HEK293 (cell line): ENCODE results near the gene CLDN18.

ENCODE experiments used
- CTCF ChIA-PET: fragments of 350-600 bp; formaldehyde crosslinking; extraction: SDS; loops from one replicate; lab custom pipeline; 2021; ENCODE audit warnings: antibody characterized with exemption; lab: Yijun Ruan, JAX
- POLR2A ChIA-PET: fragments of 300-600 bp; formaldehyde crosslinking; extraction: SDS; loops from one replicate; lab custom pipeline; 2020; ENCODE audit warnings: antibody characterized with exemption, inconsistent platforms; lab: Yijun Ruan, JAX
- H3K27ac ChIP-seq: fragments of 200-500 bp; sonication (Bioruptor generic); 2 replicates; pipeline ENCODE4 v1.5.1; 2014; ENCODE audit warnings: low read depth, low read length, control low read depth, inconsistent platforms; ENCODE audit errors: extremely low read depth
- H3K36me3 ChIP-seq, 2 experiments: fragments of 200-500 bp in 1 of 2; sonication (Bioruptor generic) in 1 of 2; 1 replicate in 1 of 2; 2 replicates in 1 of 2; pipeline ENCODE4 v1.5.1; 2014 to 2017; ENCODE audit warnings: inconsistent platforms in 2 of 2, low read length in 2 of 2; ENCODE audit not compliant: control insufficient read depth in 2 of 2, insufficient read depth in 1 of 2
- H3K4me1 ChIP-seq: fragments of 200-500 bp; sonication (Bioruptor generic); 2 replicates; pipeline ENCODE4 v1.5.1; 2014; ENCODE audit warnings: mild to moderate bottlenecking, low read length, inconsistent platforms; ENCODE audit not compliant: control insufficient read depth, insufficient read depth
- H3K4me3 ChIP-seq: 2 replicates; pipeline ENCODE4 v1.5.1; 2011; ENCODE audit warnings: low read depth, mild to moderate bottlenecking, control low read depth, low read length, moderate library complexity
- H3K9me3 ChIP-seq: fragments of 200-500 bp; sonication (Bioruptor generic); 2 replicates; pipeline ENCODE4 v1.5.1; 2014; ENCODE audit warnings: low read depth, low read length, inconsistent platforms; ENCODE audit not compliant: control insufficient read depth, insufficient read depth
- GLIS1 ChIP-seq: fragments of 450-650 bp; formaldehyde crosslinking; IDR thresholded peaks from 2 replicates; pipeline ENCODE4 v1.5.1; 2016; ENCODE audit warnings: missing biosample characterization, missing genetic modification characterization
- HOXA7 ChIP-seq: sonication (generic); formaldehyde crosslinking; IDR thresholded peaks from 2 replicates; pipeline ENCODE4 v1.8.1; 2022; ENCODE audit warnings: missing genetic modification reagents, borderline replicate concordance
- PBX3 ChIP-seq: sonication (generic); formaldehyde crosslinking; IDR thresholded peaks from 2 replicates; pipeline ENCODE4 v1.8.1; 2022; ENCODE audit warnings: mild to moderate bottlenecking, moderate library complexity, missing genetic modification reagents
- ZBTB1 ChIP-seq: fragments of 450-650 bp; formaldehyde crosslinking; IDR thresholded peaks from 2 replicates; pipeline ENCODE4 v1.5.1; 2016; ENCODE audit warnings: missing biosample characterization, missing genetic modification characterization
- ZIC2 ChIP-seq: fragments of 450-650 bp; formaldehyde crosslinking; IDR thresholded peaks from 2 replicates; pipeline ENCODE4 v1.5.1; 2016; ENCODE audit warnings: missing biosample characterization, missing genetic modification characterization
- ZNF10 ChIP-seq: fragments of 450-650 bp; formaldehyde crosslinking; IDR thresholded peaks from 2 replicates; pipeline ENCODE4 v1.5.1; 2017; ENCODE audit warnings: missing biosample characterization, missing genetic modification characterization
- ZNF114 ChIP-seq: fragments of 450-650 bp; formaldehyde crosslinking; IDR thresholded peaks from 2 replicates; pipeline ENCODE4 v1.5.0; 2017; ENCODE audit warnings: missing biosample characterization, missing genetic modification characterization
- ZNF155 ChIP-seq: fragments of 450-650 bp; formaldehyde crosslinking; IDR thresholded peaks from 2 replicates; pipeline ENCODE4 v1.5.1; 2016; ENCODE audit warnings: missing biosample characterization, missing genetic modification characterization
- ZNF23 ChIP-seq: fragments of 450-650 bp; formaldehyde crosslinking; IDR thresholded peaks from 2 replicates; pipeline ENCODE4 v1.5.1; 2016; ENCODE audit warnings: missing biosample characterization, missing genetic modification characterization, borderline replicate concordance
- ZNF37A ChIP-seq: fragments of 450-650 bp; IDR thresholded peaks from 2 replicates; pipeline ENCODE4 v1.5.1; 2018; ENCODE audit warnings: missing biosample characterization, missing genetic modification characterization
- ZNF416 ChIP-seq: fragments of 450-650 bp; formaldehyde crosslinking; IDR thresholded peaks from 2 replicates; pipeline ENCODE4 v1.5.1; 2016; ENCODE audit warnings: missing biosample characterization, missing genetic modification characterization
- ZNF558 ChIP-seq: fragments of 450-650 bp; formaldehyde crosslinking; IDR thresholded peaks from 2 replicates; pipeline ENCODE4 v1.5.1; 2016; ENCODE audit warnings: missing biosample characterization, missing genetic modification characterization
- ZNF561 ChIP-seq: fragments of 450-650 bp; IDR thresholded peaks from 2 replicates; pipeline ENCODE4 v1.5.1; 2018; ENCODE audit warnings: missing biosample characterization, missing genetic modification characterization, borderline replicate concordance
- ZNF658 ChIP-seq: fragments of 450-650 bp; formaldehyde crosslinking; IDR thresholded peaks from 2 replicates; pipeline ENCODE4; 2016; ENCODE audit warnings: missing biosample characterization, missing genetic modification characterization

CLDN18 gene

GRCh38 chr3:138078096-138078495 is 68.1 kb downstream of the CLDN18 start:
- 0 out of 2 replicates have a peak, but pooled peaks cover 6% of the 10 kb centered on the region for H3K4me1 ChIP-seq
- TF ChIP-seq ZNF114 = no peak
- TF ChIP-seq ZNF561 (tag by site-specific recombination) = no peak
- no peak for TF ChIP-seq ZNF558 (tag by site-specific recombination)
- TF ChIP-seq ZNF10 (tag by site-specific recombination) = no peak
- no peak for TF ChIP-seq ZNF416 (tag by site-specific recombination)
- ChIA-PET CTCF (no interaction called here), POLR2A (no interaction called here)
- no peaks in the 10 kb centered on the region for H3K9me3 ChIP-seq
- no peak overlapping the region for H3K4me3 ChIP-seq
- H3K36me3 ChIP-seq = peaks cover 0 to 69% of the 10 kb centered on the region in 2 experiments; a peak in 1 of 3 replicates
- no peak overlapping the region for H3K27ac ChIP-seq

- CTCF ChIA-PET = no interaction called here
Measured at GRCh38 chr3:138078901-138079344, 69.0 kb downstream of the CLDN18 start.

DNA sequence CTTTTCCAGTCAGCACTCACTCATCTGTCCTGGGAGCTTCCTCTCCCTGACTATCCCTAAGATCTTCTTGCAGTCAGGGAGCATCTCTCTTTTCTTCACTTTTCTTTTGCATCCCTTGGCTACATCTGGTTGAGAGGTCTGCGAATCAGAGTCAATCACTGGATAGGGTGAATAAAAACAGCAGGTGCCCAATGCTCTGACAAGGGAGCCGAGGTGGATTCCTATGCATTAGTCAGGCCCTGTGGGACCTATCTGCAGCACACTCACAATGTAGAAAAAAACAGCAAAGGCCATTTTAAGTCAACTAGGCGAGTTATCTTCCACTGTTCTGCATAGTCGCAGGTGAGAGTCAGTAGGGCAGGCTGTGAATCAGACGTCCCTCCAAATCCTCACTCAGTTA is 69.9 kb downstream of the CLDN18 start:
- TF ChIP-seq ZBTB1 (tag by site-specific recombination) (no peak), ZNF37A (tag by site-specific recombination) (no peak)
- H3K4me1 ChIP-seq = 0 out of 2 replicates have a peak, but pooled peaks cover 8% of the 10 kb centered on the region
- ChIA-PET POLR2A (interaction anchor here (1.0 kb wide), 1 partner anchor 35 kb away, joined by 3 read pairs; the partner anchor contains the start of gene DZIP1L), CTCF (interaction anchor here (0.9 to 1.1 kb wide), 2 partner anchors 11 to 39 kb away, joined by 3 to 5 read pairs; no protein-coding TSS in a partner anchor)
- H3K9me3 ChIP-seq = no peaks in the 10 kb centered on the region
- H3K27ac ChIP-seq = no peak overlapping the region
- peaks cover 0 to 82% of the 10 kb centered on the region in 2 experiments; a peak in 1 of 3 replicates for H3K36me3 ChIP-seq
- H3K4me3 ChIP-seq = no peak overlapping the region

More at GRCh38 chr3:138078901-138079344, 69.0 kb downstream of the CLDN18 start:
- Histone ChIP-seq H3K36me3 (peaks cover 0 to 77% of the 10 kb centered on the region in 2 experiments; a peak in 1 of 3 replicates), H3K4me3 (no peak overlapping the region), H3K9me3 (no peaks in the 10 kb centered on the region), H3K27ac (no peak overlapping the region), H3K4me1 (0 out of 2 replicates have a peak, but pooled peaks cover 8% of the 10 kb centered on the region)
- TF ChIP-seq ZIC2 (tag by site-specific recombination) = peak; percentile 16; the same call in 1 of the 2 replicates
- TF ChIP-seq ZNF658 (tag by site-specific recombination) = no peak
- POLR2A ChIA-PET = no interaction called here

DNA sequence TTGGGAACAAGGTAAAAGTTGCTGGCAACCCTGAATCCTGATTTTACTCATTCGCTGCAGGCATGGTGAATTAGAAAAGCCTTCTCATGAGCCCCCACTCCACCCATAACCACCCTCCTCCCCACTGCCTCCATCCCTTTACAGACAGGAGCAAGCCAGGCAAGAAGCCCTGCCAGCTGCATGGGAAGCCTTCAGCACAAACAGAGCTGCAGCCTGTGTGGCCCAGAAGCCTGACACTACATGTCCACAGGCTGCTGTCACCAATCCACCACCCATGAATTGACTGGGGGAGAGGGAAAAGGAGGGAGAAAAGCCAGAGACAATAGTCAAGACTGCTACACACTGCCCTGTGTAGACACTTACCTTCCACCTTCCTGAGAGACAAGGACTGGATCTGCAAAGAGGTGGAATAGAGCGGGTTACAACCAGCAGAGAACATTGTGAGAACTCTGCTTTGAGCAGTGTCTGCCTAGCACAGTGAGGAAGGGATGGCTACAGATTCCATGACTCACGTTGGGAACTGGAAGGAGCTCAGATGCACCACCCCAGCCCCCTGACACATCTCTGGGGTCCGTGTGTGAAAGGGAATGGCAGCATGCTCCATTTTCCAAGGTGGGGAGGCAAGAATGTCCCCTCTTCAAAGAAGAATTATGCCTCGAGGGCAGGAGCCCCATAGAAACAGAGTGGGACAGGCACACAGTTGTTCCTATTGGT is 71.6 kb downstream of the CLDN18 start:
- Histone ChIP-seq H3K4me3 (no peak overlapping the region), H3K4me1 (0 out of 2 replicates have a peak, but pooled peaks cover 8% of the 10 kb centered on the region), H3K27ac (peak overlapping the region; percentile 43; the same call in 1 of the 2 replicates), H3K9me3 (no peaks in the 10 kb centered on the region), H3K36me3 (peaks cover 0 to 75% of the 10 kb centered on the region in 2 experiments; a peak in 1 of 3 replicates)
- TF ChIP-seq PBX3 (no peak), ZNF23 (tag by site-specific recombination) (no peak), HOXA7 (CRISPR knock-in tag) (no peak), ZNF155 (no peak), GLIS1 (no peak)
- ChIA-PET CTCF (interaction anchor here (0.8 to 2.2 kb wide), 4 partner anchors 8 to 398 kb away, joined by 3 to 16 read pairs (median 4); no protein-coding TSS in a partner anchor), POLR2A (interaction anchor here (1.0 to 1.6 kb wide), 2 partner anchors 11 to 34 kb away, joined by 3 to 10 read pairs; partner anchors contain the start of gene DZIP1L)
